Putamen (tissue), 1 donor: ENCODE measurements around the gene EML1.

ENCODE experiments used
- DNase-seq: peaks from one replicate; pipeline ENCODE4 v3.0.0-alpha.2; 2016; ENCODE audit warnings: low spot score

EML1 gene

GRCh38 chr14:99968191-99968920, 175.1 kb downstream of the EML1 start:
- DNase-seq, result no peak

- DNase-seq, result no peak
Measured at GRCh38 chr14:99968941-99969340, 175.7 kb downstream of the EML1 start.

- DNase-seq, result no peak
Measured at GRCh38 chr14:99969673-99970322, 176.6 kb downstream of the EML1 start.

GRCh38 chr14:99971087-99971940, 178.1 kb downstream of the EML1 start:
- DNase-seq, result peak; percentile 84

GRCh38 chr14:99971941-99972747, 178.9 kb downstream of the EML1 start:
- no peak for DNase-seq

- DNase-seq, result no peak
Measured at GRCh38 chr14:99972748-99973466, 179.7 kb downstream of the EML1 start.

GRCh38 chr14:99975190-99975589, 182.0 kb downstream of the EML1 start:
- DNase-seq, result no peak

- no peak for DNase-seq
Measured at GRCh38 chr14:99976021-99976420, 182.8 kb downstream of the EML1 start.

- DNase-seq, result no peak
Measured at GRCh38 chr14:99976681-99977080, 183.5 kb downstream of the EML1 start.

- DNase-seq, result no peak
Measured at GRCh38 chr14:99980299-99980698, 187.1 kb downstream of the EML1 start.

GRCh38 chr14:99981806-99982205, 188.6 kb downstream of the EML1 start:
- DNase-seq, result no peak

GRCh38 chr14:99982537-99983250, 189.5 kb downstream of the EML1 start:
- peak; percentile 74 for DNase-seq

- DNase-seq, result no peak
Measured at GRCh38 chr14:99983251-99984015, 190.2 kb downstream of the EML1 start.

- no peak for DNase-seq
Measured at GRCh38 chr14:99984036-99984435, 190.8 kb downstream of the EML1 start.

GRCh38 chr14:99986396-99986795, 193.2 kb downstream of the EML1 start:
- no peak for DNase-seq

GRCh38 chr14:99989032-99989431, 195.8 kb downstream of the EML1 start:
- DNase-seq, result peak; percentile 44

- no peak for DNase-seq
Measured at GRCh38 chr14:99990268-99991170, 197.3 kb downstream of the EML1 start.

- DNase-seq, result no peak
Measured at GRCh38 chr14:99991331-99991730, 198.1 kb downstream of the EML1 start.
